ENCODE measurements around the gene CCNT2. TPM values are rescaled to one million over a fixed set of nuclear protein-coding genes. Genes with fewer than 3 reads are reported as not detected.

Gene CCNT2
- total RNA-seq, 1 donor from 2014 or later, result 108 TPM

DNA sequence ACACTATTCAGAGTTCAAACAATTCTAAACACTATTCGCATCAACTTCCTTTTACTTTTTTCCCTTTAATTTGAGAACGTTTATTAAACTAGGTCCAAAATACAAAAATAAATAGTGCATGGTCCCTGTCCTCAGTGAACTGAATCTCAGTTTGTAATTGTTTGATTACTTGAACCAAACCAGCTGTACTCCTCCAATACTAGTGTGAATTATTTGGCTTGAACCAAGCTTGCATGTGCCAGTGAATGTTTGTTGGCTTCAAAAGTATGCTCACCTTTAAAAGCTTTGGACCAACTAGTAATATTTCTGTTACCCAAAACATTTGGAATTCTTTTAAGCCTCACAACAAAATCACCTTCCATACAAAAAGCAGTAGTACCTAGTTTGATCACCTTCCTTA lies 15.5 kb downstream of the CCNT2 start:
- Histone ChIP-seq H3K4me3 (no peak overlapping the region), H3K9me3 (ENCODE audit: low read depth) (no peaks in the 10 kb centered on the region), H4K20me1 (ENCODE audit: low read depth) (peaks cover 72% of the 10 kb centered on the region), H3K36me3 (peaks cover 17% of the 10 kb centered on the region), H3K4me1 (no peaks in the 10 kb centered on the region), H3K27ac (no peak overlapping the region), H3K79me2 (ENCODE audit: low read depth) (peaks cover 100% of the 10 kb centered on the region), H3K27me3 (no peaks in the 10 kb centered on the region), H3F3A (ENCODE audit: low read depth) (no peaks in the 10 kb centered on the region), H2AFZ (replicated peaks) (no peak overlapping the region), H3K9ac (no peak overlapping the region), H3K4me2 (no peak overlapping the region)
- no peak for DNase-seq (ENCODE audit: low spot score)
- Mint-ChIP-seq H3K27ac (no peak overlapping the region), H3K4me3 (no peak overlapping the region), H3K36me3 (peaks cover 20% of the 10 kb centered on the region), H3K9me3 (peaks cover 3% of the 10 kb centered on the region), H3K4me1 (no peaks in the 10 kb centered on the region), H3K27me3 (ENCODE audit: insufficient read depth, low read depth) (no peaks in the 10 kb centered on the region)
- TF ChIP-seq EZH2phosphoT487 (IDR thresholded peaks at IDR 0.05), result no peak
- TF ChIP-seq, protein P1, sequence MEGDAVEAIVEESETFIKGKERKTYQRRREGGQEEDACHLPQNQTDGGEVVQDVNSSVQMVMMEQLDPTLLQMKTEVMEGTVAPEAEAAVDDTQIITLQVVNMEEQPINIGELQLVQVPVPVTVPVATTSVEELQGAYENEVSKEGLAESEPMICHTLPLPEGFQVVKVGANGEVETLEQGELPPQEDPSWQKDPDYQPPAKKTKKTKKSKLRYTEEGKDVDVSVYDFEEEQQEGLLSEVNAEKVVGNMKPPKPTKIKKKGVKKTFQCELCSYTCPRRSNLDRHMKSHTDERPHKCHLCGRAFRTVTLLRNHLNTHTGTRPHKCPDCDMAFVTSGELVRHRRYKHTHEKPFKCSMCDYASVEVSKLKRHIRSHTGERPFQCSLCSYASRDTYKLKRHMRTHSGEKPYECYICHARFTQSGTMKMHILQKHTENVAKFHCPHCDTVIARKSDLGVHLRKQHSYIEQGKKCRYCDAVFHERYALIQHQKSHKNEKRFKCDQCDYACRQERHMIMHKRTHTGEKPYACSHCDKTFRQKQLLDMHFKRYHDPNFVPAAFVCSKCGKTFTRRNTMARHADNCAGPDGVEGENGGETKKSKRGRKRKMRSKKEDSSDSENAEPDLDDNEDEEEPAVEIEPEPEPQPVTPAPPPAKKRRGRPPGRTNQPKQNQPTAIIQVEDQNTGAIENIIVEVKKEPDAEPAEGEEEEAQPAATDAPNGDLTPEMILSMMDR (IDR thresholded peaks at IDR 0.05), result no peak
- no peak for TF ChIP-seq EZH2 (IDR thresholded peaks at IDR 0.05)

DNA sequence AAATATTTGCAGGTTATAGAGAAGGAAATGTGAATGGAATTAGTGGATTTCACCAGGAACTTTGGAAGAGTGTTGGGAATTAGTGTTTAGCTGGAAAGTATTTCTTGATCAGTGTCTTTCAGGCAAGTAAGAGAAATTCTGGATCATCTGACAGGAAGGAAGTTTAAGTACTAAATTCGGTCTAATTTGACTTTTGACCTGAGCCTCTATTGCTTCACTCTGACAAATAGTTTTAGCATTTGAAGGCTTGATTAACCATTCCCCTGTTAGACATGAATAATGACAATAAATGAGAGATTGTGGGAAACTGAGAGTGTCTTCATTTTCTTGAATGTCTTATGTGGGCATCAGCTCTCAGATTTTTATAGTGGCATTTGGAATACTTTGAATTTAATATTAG lies 16.0 kb downstream of the CCNT2 start:
- no peak overlapping the region for H3K4me3 Mint-ChIP-seq
- no peak overlapping the region for H3K4me2 ChIP-seq
- H3K4me1 Mint-ChIP-seq, result no peaks in the 10 kb centered on the region
- no peaks in the 10 kb centered on the region for H3K9me3 ChIP-seq (ENCODE audit: low read depth)
- H3K4me1 ChIP-seq, result no peaks in the 10 kb centered on the region
- no peak overlapping the region for H3K4me3 ChIP-seq
- peaks cover 3% of the 10 kb centered on the region for H3K9me3 Mint-ChIP-seq
- peaks cover 70% of the 10 kb centered on the region for H4K20me1 ChIP-seq (ENCODE audit: low read depth)
- no peaks in the 10 kb centered on the region for H3K27me3 Mint-ChIP-seq (ENCODE audit: insufficient read depth, low read depth)
- no peak overlapping the region for H3K9ac ChIP-seq
- no peak overlapping the region for H2AFZ ChIP-seq (replicated peaks)
- no peak for DNase-seq (ENCODE audit: low spot score)
- peaks cover 100% of the 10 kb centered on the region for H3K79me2 ChIP-seq (ENCODE audit: low read depth)
- TF ChIP-seq EZH2phosphoT487 (IDR thresholded peaks at IDR 0.05) (no peak), EZH2 (IDR thresholded peaks at IDR 0.05) (no peak)
- TF ChIP-seq, protein P1 (IDR thresholded peaks at IDR 0.05), result no peak
- peaks cover 22% of the 10 kb centered on the region for H3K36me3 Mint-ChIP-seq
- H3K27ac Mint-ChIP-seq, result no peak overlapping the region
- no peaks in the 10 kb centered on the region for H3F3A ChIP-seq (ENCODE audit: low read depth)
- no peaks in the 10 kb centered on the region for H3K27me3 ChIP-seq
- peaks cover 20% of the 10 kb centered on the region for H3K36me3 ChIP-seq
- no peak overlapping the region for H3K27ac ChIP-seq

GRCh38 chr2:134936691-134937090 lies 18.1 kb downstream of the CCNT2 start:
- no peak for TF ChIP-seq EZH2 (IDR thresholded peaks at IDR 0.05)
- no peak for TF ChIP-seq EZH2phosphoT487 (IDR thresholded peaks at IDR 0.05)
- TF ChIP-seq, protein P1 (IDR thresholded peaks at IDR 0.05), result no peak
- Mint-ChIP-seq H3K27me3 (ENCODE audit: insufficient read depth, low read depth) (no peaks in the 10 kb centered on the region), H3K36me3 (peaks cover 23% of the 10 kb centered on the region), H3K9me3 (no peaks in the 10 kb centered on the region), H3K4me3 (no peak overlapping the region), H3K27ac (no peak overlapping the region), H3K4me1 (no peaks in the 10 kb centered on the region)
- Histone ChIP-seq H2AFZ (replicated peaks) (no peak overlapping the region), H3K4me3 (no peak overlapping the region), H4K20me1 (ENCODE audit: low read depth) (peaks cover 51% of the 10 kb centered on the region), H3K27ac (no peak overlapping the region), H3K36me3 (peaks cover 23% of the 10 kb centered on the region), H3F3A (ENCODE audit: low read depth) (peaks cover 8% of the 10 kb centered on the region), H3K9me3 (ENCODE audit: low read depth) (no peaks in the 10 kb centered on the region), H3K79me2 (ENCODE audit: low read depth) (peaks cover 98% of the 10 kb centered on the region), H3K27me3 (no peaks in the 10 kb centered on the region), H3K4me2 (no peak overlapping the region), H3K9ac (no peak overlapping the region), H3K4me1 (no peaks in the 10 kb centered on the region)
- DNase-seq (ENCODE audit: low spot score), result no peak
